ENCODE measurements around the gene ARRDC3. TPM values are rescaled to one million over a fixed set of nuclear protein-coding genes. Genes with fewer than 3 reads are reported as not detected.

The ARRDC3 gene
- total and polyA plus RNA-seq, 2 donors (not counting 3 experiments of a cell fraction or from before 2014, with no cell fraction given) = 12.4 to 43.1 TPM

DNA sequence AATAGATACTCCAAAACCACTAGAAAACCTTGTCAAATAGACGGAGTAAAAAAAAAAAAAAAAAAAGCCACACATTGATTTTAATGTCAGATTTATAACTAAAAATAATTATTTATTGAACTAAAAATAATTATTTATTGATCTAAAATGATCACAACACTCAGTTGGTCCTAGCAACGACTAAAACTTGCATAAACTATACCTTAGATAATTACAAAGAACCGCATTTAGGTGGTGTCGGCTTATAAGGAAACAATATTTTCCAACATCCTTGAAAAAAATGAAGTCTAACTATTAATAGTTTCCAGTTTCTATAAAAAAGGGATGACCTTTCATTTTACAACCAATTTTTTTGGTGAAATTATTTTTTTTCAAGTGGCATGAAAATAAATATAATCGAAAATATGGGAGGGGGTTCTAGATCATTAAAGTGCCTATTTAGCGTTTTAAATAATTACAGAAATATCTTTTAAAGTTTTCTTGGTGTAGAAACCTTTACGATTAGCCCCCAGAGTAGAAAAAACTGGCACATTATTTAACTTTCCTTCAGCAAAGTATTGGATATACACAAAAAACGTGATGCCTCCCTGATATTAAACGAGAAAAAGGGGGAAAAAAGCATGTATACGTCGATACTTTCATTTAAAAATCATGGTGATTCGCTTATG lies 3.7 kb downstream of the ARRDC3 start:
- Histone ChIP-seq H3K27ac (ENCODE audit: insufficient read depth, low read depth, low read length) (peak overlapping the region; percentile 96), H3K36me3 (ENCODE audit: control insufficient read depth in 2 of 2, extremely low read depth in 1 of 2, insufficient read depth in 2 of 2, low read length in 2 of 2) (peaks cover 0 to 20% of the 10 kb centered on the region in 2 experiments), H3K4me3 (replicated peaks in 1 of 3; ENCODE audit: insufficient read depth in 1 of 3, low read depth in 1 of 3, low read length in 3 of 3) (peak overlapping the region; percentile 70 to 95 (median 73)), H3K79me2 (ENCODE audit: control insufficient read depth, insufficient read depth, low read length) (peaks cover 51% of the 10 kb centered on the region), H3K9me1 (replicated peaks; ENCODE audit: control insufficient read depth, extremely low read depth, insufficient read depth, low read length) (no peaks in the 10 kb centered on the region), H3K27me3 (ENCODE audit: control insufficient read depth in 2 of 2, insufficient read depth in 2 of 2, low read length in 2 of 2) (no peaks in the 10 kb centered on the region), H3K9ac (replicated peaks; ENCODE audit: extremely low read depth, insufficient read depth, low read length) (peak overlapping the region; percentile 96), H2AFZ (ENCODE audit: low read depth, low read length) (no peak overlapping the region), H3K4me2 (ENCODE audit: insufficient read depth, low read length) (peak overlapping the region; percentile 95), H3K9me3 (replicated peaks; ENCODE audit: control insufficient read depth, insufficient read depth, low read length) (no peaks in the 10 kb centered on the region), H4K20me1 (replicated peaks; ENCODE audit: control insufficient read depth, extremely low read depth, insufficient read depth, low read length) (no peaks in the 10 kb centered on the region), H3K4me1 (ENCODE audit: control insufficient read depth, extremely low read depth, insufficient read depth, low read length) (peaks cover 17% of the 10 kb centered on the region)
- BruUV-seq (replicated peaks) = no TSS peak
- ChIA-PET POLR2A (interaction anchor here (0.9 kb wide), 1 partner anchor 412 kb away, joined by 3 read pairs; no protein-coding TSS in a partner anchor), CTCF (interaction anchor here (0.7 to 2.4 kb wide), 6 partner anchors 40 to 513 kb away, joined by 3 to 19 read pairs (median 4); no protein-coding TSS in a partner anchor)
- intact Hi-C loops (cut with micrococcal nuclease) (no loop called here), dilution Hi-C loops (cut with MboI; ENCODE audit: extremely low pct_ligation_motif_present, low sequenced_read_pairs) (loop anchor here (25.0 kb wide), 1 partner anchor 442 kb away; no protein-coding TSS in a partner anchor)
- no peak for DNase-seq (ENCODE audit: low read depth, low spot score)
- TF ChIP-seq FOS (IDR thresholded peaks at IDR 0.05; ENCODE audit: borderline replicate concordance, insufficient read depth, low read length) (no peak), GATA2 (IDR thresholded peaks at IDR 0.05; ENCODE audit: insufficient read depth, insufficient read length, low read depth, low read length) (no peak), EZH2 (IDR thresholded peaks at IDR 0.05; ENCODE audit: borderline replicate concordance, low read depth, low read length, severe bottlenecking) (no peak), POLR2A (IDR thresholded peaks at IDR 0.05; ENCODE audit: low read depth, low read length) (no peak), MYC (IDR thresholded peaks at IDR 0.05; ENCODE audit: low read depth, low read length) (no peak), POLR2AphosphoS5 (IDR thresholded peaks at IDR 0.05; ENCODE audit: insufficient read depth, low read depth, low read length) (no peak), JUN (IDR thresholded peaks at IDR 0.05; ENCODE audit: borderline replicate concordance, insufficient read depth, insufficient read length, low read depth) (no peak)
- TF ChIP-seq, protein P1, sequence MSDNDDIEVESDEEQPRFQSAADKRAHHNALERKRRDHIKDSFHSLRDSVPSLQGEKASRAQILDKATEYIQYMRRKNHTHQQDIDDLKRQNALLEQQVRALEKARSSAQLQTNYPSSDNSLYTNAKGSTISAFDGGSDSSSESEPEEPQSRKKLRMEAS (IDR thresholded peaks at IDR 0.05; ENCODE audit: insufficient read depth, insufficient read length) = no peak
- TF ChIP-seq, protein P2, sequence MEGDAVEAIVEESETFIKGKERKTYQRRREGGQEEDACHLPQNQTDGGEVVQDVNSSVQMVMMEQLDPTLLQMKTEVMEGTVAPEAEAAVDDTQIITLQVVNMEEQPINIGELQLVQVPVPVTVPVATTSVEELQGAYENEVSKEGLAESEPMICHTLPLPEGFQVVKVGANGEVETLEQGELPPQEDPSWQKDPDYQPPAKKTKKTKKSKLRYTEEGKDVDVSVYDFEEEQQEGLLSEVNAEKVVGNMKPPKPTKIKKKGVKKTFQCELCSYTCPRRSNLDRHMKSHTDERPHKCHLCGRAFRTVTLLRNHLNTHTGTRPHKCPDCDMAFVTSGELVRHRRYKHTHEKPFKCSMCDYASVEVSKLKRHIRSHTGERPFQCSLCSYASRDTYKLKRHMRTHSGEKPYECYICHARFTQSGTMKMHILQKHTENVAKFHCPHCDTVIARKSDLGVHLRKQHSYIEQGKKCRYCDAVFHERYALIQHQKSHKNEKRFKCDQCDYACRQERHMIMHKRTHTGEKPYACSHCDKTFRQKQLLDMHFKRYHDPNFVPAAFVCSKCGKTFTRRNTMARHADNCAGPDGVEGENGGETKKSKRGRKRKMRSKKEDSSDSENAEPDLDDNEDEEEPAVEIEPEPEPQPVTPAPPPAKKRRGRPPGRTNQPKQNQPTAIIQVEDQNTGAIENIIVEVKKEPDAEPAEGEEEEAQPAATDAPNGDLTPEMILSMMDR (IDR thresholded peaks at IDR 0.05; ENCODE audit: extremely low read depth in 1 of 2, insufficient read depth in 1 of 2, low read depth in 1 of 2, low read length in 2 of 2) = no peak
- no peak for FAIRE-seq
